Fibroblast of mammary gland (primary cell): ENCODE results near the gene NEMF.
A peak's percentile ranks its signal among the peaks of the same experiment; 100 is the strongest.
"Not testable (repeated sequence)": the region's sequence is repeated elsewhere in the genome, so short reads cannot be mapped to it uniquely, and the experiment has no call there.

Experiments
- DNase-seq: peaks from one replicate; pipeline ENCODE4 v3.0.0-alpha.2; 2010; ENCODE audit warnings: low read depth
- H3K4me3 ChIP-seq: 2 replicates; pipeline ENCODE4 v1.5.1; 2011; ENCODE audit warnings: low read depth, mild to moderate bottlenecking, low read length, moderate library complexity; ENCODE audit not compliant: control insufficient read depth
- CTCF ChIP-seq: conservative IDR thresholded peaks from 2 replicates; pipeline ENCODE4 v1.5.1; 2011; ENCODE audit warnings: low read depth, low read length, inconsistent platforms; ENCODE audit not compliant: control insufficient read depth, insufficient read depth

NEMF gene

DNA sequence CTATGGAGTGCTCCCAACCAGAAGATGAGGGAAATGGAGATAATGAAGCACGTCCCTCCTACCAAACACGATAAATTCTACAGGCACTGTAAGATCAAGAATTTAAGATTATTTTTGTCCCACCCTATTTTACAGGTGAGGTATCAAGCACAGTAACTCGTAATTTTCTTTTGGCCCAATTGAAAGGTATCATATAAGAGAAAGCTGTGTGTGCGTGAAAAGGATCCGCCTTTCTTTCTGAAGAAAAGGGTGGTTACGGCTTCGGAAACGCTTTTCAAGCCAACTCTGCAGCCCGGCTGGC is 85.4 kb downstream of the NEMF start:
- no peak for DNase-seq
- H3K4me3 ChIP-seq = peak overlapping the region; percentile 56
- TF ChIP-seq CTCF = no peak

- H3K4me3 ChIP-seq = peak overlapping the region; percentile 56
Measured at GRCh38 chr14:49766839-49767238, 85.7 kb downstream of the NEMF start.

GRCh38 chr14:49761839-49762551 is 90.6 kb downstream of the NEMF start:
- TF ChIP-seq CTCF = no peak
- H3K4me3 ChIP-seq = no peak overlapping the region
- no peak for DNase-seq

More at GRCh38 chr14:49766839-49767238, 85.7 kb downstream of the NEMF start:
- DNase-seq = no peak
- TF ChIP-seq CTCF = no peak

DNA sequence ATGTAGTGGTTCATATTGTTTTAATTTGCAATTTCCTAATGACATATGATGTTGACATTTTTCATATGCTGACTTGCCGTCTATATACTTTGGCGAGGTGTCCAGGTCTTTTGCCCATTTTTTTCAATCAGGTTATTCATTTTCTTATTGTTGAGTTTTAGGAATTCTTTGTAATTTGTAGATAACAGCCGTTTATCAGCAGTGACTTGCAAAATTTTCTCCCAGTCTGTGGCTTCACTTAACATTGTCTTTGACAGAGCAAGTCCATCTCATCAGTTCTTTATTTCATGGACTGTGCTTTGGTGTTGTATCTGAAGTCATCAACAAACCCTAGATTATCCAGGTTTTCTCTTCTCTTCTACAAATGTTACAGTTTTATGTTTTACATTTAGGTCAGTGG is 97.2 kb downstream of the NEMF start:
- no peak overlapping the region for H3K4me3 ChIP-seq
- DNase-seq = no peak
- no peak for TF ChIP-seq CTCF

DNA sequence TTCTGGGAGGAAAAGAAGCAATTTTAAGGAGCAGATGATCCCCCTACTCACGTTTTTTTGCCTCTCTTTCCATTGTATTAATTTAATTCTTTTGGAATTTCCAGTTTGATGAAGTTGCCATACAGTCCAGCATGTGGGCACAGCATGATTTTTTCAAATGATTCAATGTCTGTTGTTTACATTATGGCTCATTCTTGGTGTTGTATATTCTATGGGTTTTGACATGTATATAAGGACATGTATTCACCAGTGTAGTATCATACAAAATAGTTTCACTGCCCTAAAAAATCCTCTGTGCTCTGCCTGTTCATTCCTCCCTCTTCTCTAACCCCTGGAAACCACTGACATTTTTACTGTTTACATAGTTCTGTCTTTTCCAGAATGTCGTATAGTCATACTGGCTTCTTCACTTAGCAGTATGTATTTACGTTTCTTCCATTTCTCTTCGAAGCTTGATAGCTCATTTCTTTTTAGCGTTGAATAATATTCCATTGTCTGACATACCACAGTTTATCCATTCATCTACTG is 98.0 kb downstream of the NEMF start:
- H3K4me3 ChIP-seq = no peak overlapping the region
- no peak for DNase-seq
- no peak for TF ChIP-seq CTCF

DNA sequence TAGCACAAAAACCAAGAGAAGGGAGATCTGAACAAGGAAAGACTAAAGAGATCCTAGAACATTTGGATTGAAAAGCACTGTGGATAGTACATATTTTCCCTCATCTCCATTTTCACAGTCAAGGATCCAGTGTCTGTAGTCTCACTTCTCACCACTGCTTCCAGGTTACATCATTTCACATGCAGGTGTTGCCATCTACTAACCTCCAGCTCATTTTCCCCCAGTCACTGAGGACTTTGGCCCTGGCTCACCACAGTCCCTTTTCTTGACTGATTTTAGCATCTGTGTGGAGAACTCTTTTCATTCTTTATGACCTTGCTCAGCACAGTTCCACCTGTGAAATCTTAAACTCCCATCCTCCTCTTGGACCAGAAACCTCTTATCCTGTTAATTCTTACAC is 106.1 kb downstream of the NEMF start:
- H3K4me3 ChIP-seq, DNase-seq: not testable (repeated sequence)

DNA sequence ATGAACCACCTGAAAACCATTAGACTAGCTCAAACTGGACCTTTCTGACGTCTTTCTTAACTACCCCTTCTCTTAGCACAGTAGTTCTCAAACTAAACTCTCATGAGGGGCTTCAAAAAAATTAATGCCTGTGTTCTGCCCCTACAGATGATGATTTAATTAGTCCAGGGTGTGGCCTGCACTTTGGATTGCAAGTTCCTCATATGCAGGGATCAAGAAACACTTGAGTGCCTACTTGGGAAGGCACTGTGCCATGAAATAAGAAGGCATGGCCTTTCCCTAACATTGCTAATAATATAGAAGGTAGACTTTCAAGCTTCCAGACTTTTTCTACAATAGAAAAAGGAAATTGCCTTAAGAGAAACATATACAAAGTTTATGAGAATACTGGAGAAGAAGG is 107.4 kb downstream of the NEMF start:
- H3K4me3 ChIP-seq = no peak overlapping the region
- TF ChIP-seq CTCF = no peak
- DNase-seq = no peak

- DNase-seq = not testable (repeated sequence)
Measured at GRCh38 chr14:49735669-49736068, 116.9 kb downstream of the NEMF start.

More at GRCh38 chr14:49735669-49736068, 116.9 kb downstream of the NEMF start:
- not testable (repeated sequence) for H3K4me3 ChIP-seq
